ES-I3 (cell line): ENCODE results near the gene TMC1.

Experiments used
- H3K36me3 ChIP-seq: 2 replicates; pipeline ENCODE4 v1.6.1; 2013; ENCODE audit warnings: mild to moderate bottlenecking, low read length, control low read depth, moderate library complexity; ENCODE audit not compliant: insufficient read depth
- H3K4me1 ChIP-seq: 2 replicates; pipeline ENCODE4 v1.6.1; 2013; ENCODE audit warnings: mild to moderate bottlenecking, control low read depth, low read length; ENCODE audit not compliant: insufficient read depth
- H3K9ac ChIP-seq: 2 replicates; pipeline ENCODE4 v1.6.1; 2013; ENCODE audit warnings: low read depth, mild to moderate bottlenecking, low read length, moderate library complexity
- H3K9me3 ChIP-seq: 2 replicates; pipeline ENCODE4 v1.6.1; 2013; ENCODE audit warnings: mild to moderate bottlenecking, low read length, moderate library complexity; ENCODE audit not compliant: control insufficient read depth, insufficient read depth

Gene TMC1

DNA sequence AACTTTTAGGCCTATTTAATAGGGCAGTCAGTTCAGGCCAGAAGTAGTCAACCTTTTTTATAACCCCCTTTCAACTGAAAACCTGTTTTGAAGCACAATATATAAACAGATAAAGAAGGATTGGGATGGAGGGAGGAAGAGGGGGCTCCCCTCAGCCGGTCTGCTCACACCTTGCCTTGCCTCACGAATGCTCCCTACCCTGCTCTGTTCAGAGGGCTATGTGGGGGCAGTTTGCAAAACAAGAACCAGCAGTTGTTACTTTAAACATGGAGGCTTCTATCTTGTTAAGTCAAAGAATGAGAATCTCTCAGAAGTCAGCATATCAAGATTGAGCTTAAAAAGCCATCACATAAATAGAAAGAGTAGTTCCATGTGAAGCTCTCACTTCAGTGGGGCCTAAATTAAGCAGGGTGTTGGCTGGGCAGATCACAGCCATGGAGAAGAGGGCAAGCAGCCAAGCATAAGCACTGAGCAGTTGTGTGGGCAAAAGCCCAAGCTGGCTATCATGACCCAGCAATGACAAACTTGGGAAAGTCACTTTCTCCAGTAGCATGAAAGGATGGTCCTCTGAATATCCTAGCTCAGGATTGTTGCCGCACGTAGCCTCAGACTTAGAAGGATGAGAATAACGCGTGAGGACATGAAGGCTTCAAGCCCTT lies 360.8 kb downstream of the TMC1 start:
- no peak overlapping the region for H3K9ac ChIP-seq
- H3K4me1 ChIP-seq = no peaks in the 10 kb centered on the region
- H3K36me3 ChIP-seq = no peaks in the 10 kb centered on the region
- peaks cover 3% of the 10 kb centered on the region; the same call in 1 of the 2 replicates for H3K9me3 ChIP-seq

DNA sequence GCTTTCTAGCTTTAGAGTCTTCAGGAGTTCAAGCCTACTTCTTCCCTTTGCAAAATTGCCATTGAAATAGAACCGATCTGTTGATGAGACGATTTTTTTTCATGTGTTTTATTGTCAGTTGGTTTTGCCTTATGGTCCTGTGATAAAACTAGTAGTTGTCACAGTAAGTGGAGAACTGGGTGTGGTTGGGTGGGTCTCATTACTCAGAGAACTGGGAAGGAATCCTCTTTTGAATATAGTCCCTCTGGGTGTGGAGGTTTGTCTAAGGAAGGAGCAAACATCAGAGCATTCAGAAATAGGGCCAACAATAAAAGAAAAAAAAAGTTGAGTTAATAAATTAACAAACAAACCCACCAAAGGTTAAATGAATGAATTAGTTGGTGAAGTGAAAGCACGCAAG lies 362.5 kb downstream of the TMC1 start:
- Histone ChIP-seq H3K9me3 (peaks cover 3% of the 10 kb centered on the region; the same call in 1 of the 2 replicates), H3K36me3 (no peaks in the 10 kb centered on the region), H3K4me1 (no peaks in the 10 kb centered on the region), H3K9ac (no peak overlapping the region)

GRCh38 chr9:72884508-72884907 lies 363.1 kb downstream of the TMC1 start:
- Histone ChIP-seq H3K36me3 (no peaks in the 10 kb centered on the region), H3K9ac (no peak overlapping the region), H3K4me1 (no peaks in the 10 kb centered on the region), H3K9me3 (peaks cover 3% of the 10 kb centered on the region; the same call in 1 of the 2 replicates)
